ENCODE data around the gene PTPRN2.

PTPRN2 gene

GRCh38 chr7:158576050-158576762 is 11.4 kb downstream of the PTPRN2 start:
- no peak for DNase-seq

DNA sequence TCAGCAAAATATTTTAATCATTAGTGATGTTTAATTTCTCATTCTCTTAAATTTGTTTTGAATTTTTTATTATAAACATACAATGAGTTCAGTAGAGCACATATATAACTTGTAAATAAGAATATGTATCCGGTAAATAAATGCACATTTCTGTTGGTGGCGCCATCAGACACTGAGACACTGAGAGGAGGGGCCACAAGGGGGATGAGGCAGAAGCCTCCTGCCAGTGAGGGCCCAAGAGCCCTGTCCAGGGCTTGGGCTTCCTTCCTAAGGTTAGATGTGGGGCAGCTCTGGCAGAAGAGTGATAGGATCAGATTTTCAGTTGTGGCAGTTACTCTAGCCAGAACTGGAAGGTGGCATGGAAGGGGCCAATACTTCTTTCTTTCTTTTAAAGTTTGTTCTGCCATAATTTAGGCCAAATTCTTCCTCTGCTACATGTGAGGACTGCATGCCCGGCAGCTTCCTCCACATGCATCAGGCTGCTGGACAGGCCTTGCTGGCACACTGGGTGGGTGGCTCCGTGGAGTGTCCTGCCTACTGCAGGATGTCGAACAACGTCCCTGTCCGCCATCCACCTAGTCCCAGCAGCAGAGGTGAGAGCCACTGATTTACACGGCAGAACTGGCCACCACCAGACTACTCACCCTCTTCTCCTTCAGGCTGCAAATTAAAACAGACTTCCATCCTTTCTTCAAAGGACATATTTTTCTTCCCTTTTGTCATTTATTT is 13.2 kb downstream of the PTPRN2 start:
- DNase-seq: no peak

- peak; percentile 13 for DNase-seq
Observed at GRCh38 chr7:158573310-158573709, 14.3 kb downstream of the PTPRN2 start.

GRCh38 chr7:158572000-158572828 is 15.4 kb downstream of the PTPRN2 start:
- DNase-seq: no peak

GRCh38 chr7:158570449-158571170 is 17.0 kb downstream of the PTPRN2 start:
- no peak for DNase-seq

DNA sequence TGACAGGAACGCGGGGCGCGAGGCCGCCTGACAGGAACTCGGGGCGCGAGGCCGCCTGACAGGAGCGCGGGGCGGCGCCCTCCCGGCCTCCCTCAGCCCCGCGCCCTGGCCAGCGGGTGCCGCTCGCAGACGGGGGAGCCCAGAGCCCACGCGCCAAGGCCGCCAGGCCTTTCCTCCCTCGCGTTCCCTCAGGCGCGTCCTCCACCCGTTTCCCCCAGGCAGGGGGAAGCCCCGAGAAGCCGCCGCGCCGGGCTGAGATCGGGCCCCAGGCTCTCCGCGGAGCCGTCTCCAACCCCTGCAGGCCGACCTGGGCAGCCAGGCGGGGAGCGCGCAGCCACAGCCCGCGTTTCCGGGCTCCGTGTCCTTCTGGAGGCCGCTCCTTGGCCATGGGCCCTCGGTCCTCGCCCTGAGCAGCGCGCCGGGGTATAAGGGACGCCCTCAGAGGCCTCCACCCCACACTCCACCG is 17.7 kb downstream of the PTPRN2 start:
- no peak for DNase-seq

GRCh38 chr7:158568974-158569857 is 18.4 kb downstream of the PTPRN2 start:
- DNase-seq: no peak

GRCh38 chr7:158567153-158567603 is 20.4 kb downstream of the PTPRN2 start:
- no peak for DNase-seq

DNA sequence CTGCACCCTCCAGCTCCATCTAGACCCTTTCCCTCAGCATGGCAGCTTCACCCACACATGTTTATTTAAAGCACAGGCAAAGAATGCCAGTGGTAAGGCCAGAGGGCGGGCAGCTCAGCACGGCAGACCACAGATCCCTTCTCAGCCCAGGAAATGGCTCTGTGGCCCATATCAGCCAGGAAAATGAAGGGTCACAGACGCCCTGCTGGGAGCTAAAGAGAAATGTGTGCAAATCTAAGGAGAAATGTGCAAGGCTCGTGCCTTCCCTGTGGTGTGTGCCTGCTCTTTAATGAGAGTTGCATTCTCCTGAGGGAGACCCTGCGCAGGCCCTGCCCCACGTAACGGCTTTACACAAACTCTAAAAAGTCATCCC is 23.0 kb downstream of the PTPRN2 start:
- DNase-seq: no peak

DNA sequence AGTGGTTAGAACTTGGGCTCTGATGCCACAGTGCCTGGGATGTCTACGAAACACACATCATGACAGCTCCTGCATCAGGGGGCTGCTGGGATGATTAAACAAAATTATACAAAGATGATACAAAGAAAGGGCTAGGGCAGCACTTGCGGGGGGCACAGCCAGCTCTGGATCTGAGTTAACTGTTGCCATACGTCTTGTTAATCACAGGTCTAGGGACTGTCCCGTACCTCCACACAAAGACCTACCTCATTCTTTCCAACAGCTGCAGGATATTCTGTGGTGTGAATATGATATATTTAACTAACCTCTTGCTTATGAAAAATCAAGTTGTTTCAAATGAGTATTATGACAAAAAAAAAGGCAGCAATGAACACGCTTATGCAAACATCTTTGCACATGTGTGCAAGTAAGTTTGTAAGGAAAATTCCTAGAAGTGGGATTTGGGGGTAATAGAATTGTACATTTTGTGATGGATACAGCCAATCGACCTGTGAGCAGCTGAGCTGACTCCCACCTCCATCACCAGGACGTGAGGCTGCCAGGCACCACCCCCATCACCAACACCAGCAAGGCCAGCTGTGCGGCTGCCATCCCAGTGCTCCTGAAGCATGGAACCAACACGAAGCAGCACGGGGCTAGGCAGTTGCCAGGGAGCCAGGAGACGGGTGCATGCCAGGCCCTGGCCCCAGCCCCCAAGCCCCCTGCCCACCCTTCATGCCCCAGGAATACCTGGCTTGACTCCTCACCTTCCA is 23.5 kb downstream of the PTPRN2 start:
- DNase-seq: no peak

DNA sequence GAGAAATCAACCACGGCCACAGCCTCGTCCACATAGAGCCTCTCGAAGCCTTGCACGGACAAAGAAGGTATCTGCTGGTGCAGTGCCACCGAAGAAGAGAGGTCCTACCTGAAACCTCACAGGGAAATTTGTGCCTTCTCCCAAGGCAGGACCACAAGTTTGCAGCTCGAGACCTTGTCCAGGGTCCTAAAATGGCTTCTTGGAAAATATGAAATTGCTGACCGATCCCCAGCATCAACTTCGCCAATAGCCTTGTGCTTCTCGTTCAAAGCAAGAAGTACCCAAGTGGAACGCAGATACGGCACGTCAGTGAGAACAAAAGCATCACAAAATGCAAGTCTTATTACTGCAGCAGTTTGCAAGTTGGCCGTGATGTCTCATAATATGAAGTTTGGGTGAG is 24.6 kb downstream of the PTPRN2 start:
- DNase-seq: no peak

GRCh38 chr7:158562517-158562916 is 25.1 kb downstream of the PTPRN2 start:
- DNase-seq: no peak

DNA sequence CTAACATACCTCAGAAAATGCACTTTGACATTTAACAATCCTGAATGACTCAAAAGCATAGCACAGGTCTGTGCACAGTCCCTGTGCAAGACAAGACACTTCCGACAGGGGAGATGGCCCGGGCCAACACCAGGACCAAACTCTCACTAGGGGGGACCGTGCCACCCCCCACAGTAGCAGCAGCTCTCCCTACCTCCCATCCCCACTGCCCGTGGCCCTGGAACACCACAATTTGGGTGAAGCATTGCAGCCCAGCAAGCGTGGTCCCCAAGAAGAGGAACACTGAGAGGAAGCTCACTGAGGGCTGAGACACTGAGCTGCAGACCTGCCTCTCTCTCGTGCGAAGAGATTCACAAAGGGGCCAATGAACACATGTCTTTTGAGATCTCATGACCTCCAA is 26.0 kb downstream of the PTPRN2 start:
- DNase-seq: no peak

DNA sequence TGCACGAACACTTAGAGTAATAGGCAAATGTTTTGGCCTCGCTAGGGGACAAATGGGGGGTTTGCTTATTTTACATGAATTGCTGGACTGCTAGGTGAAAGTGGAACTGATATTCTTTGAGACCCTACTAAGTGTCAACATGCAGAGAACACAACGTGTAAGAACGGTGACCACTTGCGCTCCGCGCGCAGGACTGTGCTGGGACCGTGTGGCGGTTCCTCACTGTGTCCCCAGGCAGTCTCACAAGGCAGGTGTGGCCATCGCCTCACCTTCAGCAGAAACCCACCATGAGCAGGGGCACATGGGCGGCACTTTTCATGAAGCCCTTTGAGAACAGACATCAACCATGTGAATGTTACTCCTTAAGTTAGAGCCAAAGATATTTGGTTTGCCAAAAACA is 27.2 kb downstream of the PTPRN2 start:
- no peak for DNase-seq

DNA sequence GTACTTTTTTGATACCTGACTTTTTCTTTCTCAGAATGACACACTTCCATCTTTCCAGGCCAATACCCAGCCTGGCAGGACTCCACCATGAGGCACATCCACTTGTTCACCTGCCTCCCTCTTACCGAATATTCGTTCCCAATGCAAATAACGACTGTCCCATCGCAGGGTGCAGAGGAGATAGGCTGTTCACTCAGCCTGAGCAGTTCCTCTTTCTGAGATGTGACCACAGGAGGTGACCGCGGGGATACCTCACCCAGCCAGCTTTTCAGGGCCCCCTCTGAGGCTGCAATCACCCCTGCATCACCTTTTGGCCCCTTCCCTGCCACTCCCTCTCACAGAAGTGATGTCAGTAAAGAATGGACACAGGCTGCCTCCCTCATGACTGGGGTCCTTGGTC is 28.3 kb downstream of the PTPRN2 start:
- DNase-seq: no peak

DNA sequence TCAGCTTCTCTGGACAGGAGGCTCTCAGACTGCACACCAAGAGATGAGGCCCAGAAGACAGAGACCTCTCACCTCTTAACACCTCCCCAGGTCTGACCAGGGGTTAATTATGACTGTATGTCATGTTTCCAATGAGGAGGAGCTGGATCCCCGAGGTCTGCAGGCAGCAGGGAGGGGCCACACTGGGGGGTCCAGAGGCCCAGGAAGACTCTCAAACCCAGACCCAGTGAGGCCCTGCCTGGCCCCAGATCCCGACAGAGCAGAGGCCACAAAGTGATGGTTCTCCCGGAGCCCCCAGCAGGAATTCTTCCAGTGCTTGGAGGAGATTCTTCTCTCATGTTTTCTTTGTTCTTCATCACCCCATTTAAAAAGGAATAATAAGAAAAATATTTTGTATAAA is 28.8 kb downstream of the PTPRN2 start:
- DNase-seq: no peak

DNA sequence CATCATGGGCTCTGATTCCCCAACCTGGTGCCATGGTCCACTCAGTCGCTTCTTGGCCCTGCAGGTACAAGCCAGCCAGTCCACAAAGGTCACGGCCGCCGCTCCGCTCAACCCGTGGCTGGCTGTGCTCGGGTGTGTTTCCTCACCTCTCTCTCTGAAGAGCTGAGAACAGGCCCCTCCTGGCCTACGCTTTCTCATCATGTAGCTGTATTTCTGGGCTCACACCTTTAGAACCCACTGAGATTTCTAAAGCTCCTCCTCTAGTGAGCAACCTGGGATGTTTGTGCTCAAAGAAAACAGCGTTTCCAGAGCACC is 30.2 kb downstream of the PTPRN2 start:
- DNase-seq: no peak

GRCh38 chr7:158556721-158557440 is 30.7 kb downstream of the PTPRN2 start:
- no peak for DNase-seq

- no peak for DNase-seq
Observed at GRCh38 chr7:158555034-158555520, 32.5 kb downstream of the PTPRN2 start.

GRCh38 chr7:158550886-158551452 is 36.7 kb downstream of the PTPRN2 start:
- no peak for DNase-seq
